Small intestine (tissue), 7 donors: ENCODE data around the gene DLX3. TPM values are rescaled to one million over a fixed set of nuclear protein-coding genes. Genes with fewer than 3 reads are reported as not detected.

Experiments used
- DNase-seq, 2 donors: peaks; one replicate each; pipeline versions ENCODE4 v3.0.0 to v3.0.0-alpha.2; 2013
- FAIRE-seq: peaks from 2 replicates; lab custom pipeline; 2012; peaks lifted over from hg19 to GRCh38; lab: Jason Lieb, UNC
- H3K27ac ChIP-seq, 3 donors: one replicate each; pipeline ENCODE4 v1.5.1; 2013; ENCODE audit warnings: low read length in 2 of 3, mild to moderate bottlenecking in 2 of 3, control low read depth in 1 of 3, inconsistent platforms in 1 of 3, low read depth in 1 of 3, moderate library complexity in 1 of 3
- H3K27me3 ChIP-seq, 3 donors: one replicate each; pipeline ENCODE4 v1.6.1; 2013; ENCODE audit warnings: low read length in 3 of 3, inconsistent platforms in 1 of 3; ENCODE audit not compliant: control insufficient read depth in 3 of 3, insufficient read depth in 3 of 3
- H3K36me3 ChIP-seq, 3 donors: one replicate each; pipeline ENCODE4 v1.6.1; 2013; ENCODE audit warnings: low read length in 3 of 3, inconsistent platforms in 1 of 3, low read depth in 1 of 3, mild to moderate bottlenecking in 1 of 3, moderate library complexity in 1 of 3; ENCODE audit not compliant: control insufficient read depth in 3 of 3, insufficient read depth in 2 of 3
- H3K4me1 ChIP-seq, 3 donors: one replicate each; pipeline ENCODE4 v1.6.1; 2013; ENCODE audit warnings: low read length in 2 of 3, inconsistent platforms in 1 of 3, low read depth in 1 of 3, mild to moderate bottlenecking in 1 of 3, moderate library complexity in 1 of 3; ENCODE audit not compliant: control insufficient read depth in 3 of 3, insufficient read depth in 2 of 3
- H3K4me3 ChIP-seq, 3 donors: one replicate each; pipeline ENCODE4 v1.5.1; 2013; ENCODE audit warnings: low read length in 3 of 3, control low read depth in 1 of 3, inconsistent platforms in 1 of 3, low read depth in 1 of 3, mild to moderate bottlenecking in 1 of 3, moderate library complexity in 1 of 3
- H3K9me3 ChIP-seq, 2 donors: one replicate each; pipeline ENCODE4 v1.6.1; 2013; ENCODE audit warnings: low read depth in 1 of 2, low read length in 1 of 2; ENCODE audit not compliant: control insufficient read depth in 2 of 2, insufficient read depth in 1 of 2
- WGBS, 3 donors: extraction: QIAGEN DNeasy Blood & Tissue Kit; methylation state at CpG; one replicate each; pipeline ENCODE4 v1.1.7; 2013; 5-methylcytosine and 5-hydroxymethylcytosine counted together
- polyA plus RNA-seq, 4 donors: library from polyadenylated mRNA; stranded (reverse) in 3 of 4; unstranded in 1 of 4; fragments of 200-250 nt in 3 of 4; fragments of 120-200 nt in 1 of 4; gene quantifications; one replicate each; pipeline versions ENCODE4 v1.2.1 to v1.2.3, GENCODE V29; 2013
- donor health status: healthy with polysubstance abuse.
- donor health status: control.
- donor health status: control.
- donor health status: Bipolar disorder and iron deficiency.
- donor health status: healthy.

The DLX3 gene
- polyA plus RNA-seq, 4 donors: 0.06 to 1.4 TPM; not detected in 2

DNA sequence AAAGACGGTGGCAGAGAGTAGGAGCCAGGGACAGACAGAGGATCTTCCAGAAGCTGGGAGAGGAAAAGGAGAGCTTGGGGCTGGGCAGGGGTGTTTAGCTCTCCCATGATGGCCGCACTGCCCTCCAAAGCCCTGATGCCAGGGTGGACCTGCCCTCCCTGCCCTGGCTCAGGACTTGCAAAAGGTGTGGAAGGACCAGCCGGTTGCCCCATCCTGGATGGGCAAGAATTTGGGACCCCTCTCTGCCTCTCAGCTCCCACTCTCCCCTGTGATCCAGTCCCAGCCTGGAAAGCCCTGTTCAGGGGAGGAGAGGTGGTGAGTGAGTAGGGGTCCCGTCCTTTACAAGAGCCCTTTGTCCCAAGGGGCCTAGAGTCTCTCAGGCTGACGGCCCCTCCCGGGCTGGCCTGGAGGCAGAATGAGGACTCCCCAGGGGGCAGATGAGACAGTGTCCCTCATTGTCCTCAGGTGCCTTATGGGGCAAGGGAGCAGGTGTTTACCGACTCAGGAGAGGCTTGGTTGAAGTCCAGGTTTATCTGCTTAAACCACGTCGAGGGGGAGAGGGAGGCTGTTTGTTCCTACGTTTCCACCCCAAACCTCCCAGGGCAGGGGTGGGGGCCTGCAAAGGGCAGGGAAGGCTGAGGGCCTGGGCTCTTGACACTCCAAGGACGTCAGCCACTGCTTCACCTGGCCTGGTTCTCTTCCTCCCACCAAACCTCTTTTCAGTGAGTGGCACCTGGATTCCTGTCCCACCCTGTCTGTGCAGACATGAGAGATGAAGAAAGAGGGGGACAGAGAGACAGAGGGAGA lies 41.6 kb upstream of the DLX3 start:
- peaks cover 0 to 27% (median 0%) of the 10 kb centered on the region in 3 donors for H3K4me1 ChIP-seq
- H3K27ac ChIP-seq: peak overlapping the region in 1 of 3 donors; percentile 1
- FAIRE-seq: no peak
- DNase-seq: peak in 1 of 2 donors; percentile 63
- H3K27me3 ChIP-seq: no peaks in the 10 kb centered on the region
- H3K4me3 ChIP-seq: no peak overlapping the region
- WGBS, 3 donors: 32 to 58% (median 34%) methylated on average over 11 of the region's 11 CpGs
- no peaks in the 10 kb centered on the region for H3K9me3 ChIP-seq
- no peaks in the 10 kb centered on the region for H3K36me3 ChIP-seq

DNA sequence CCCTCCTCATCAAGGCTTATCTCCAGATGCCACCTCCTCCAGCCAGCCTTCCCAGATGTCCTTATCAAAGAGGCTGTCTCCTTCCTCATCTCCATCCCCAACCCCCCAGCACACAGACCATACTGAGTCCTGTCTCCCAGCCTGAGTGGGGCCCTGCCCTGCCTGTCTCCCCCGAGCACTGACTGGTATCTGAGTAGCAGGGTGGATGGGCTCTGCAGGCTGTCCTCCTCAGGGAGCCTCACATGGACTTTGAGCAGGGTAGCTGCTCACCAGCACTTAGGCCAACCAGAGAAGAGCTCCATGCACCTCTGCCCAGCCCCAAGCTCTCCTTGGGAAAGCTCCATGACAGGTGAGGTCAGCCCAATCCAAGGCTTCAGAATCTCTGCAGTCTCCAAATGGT lies 40.9 kb upstream of the DLX3 start:
- FAIRE-seq (no peak), DNase-seq (peak in 1 of 2 donors; percentile 58)
- Histone ChIP-seq H3K4me3 (no peak overlapping the region), H3K9me3 (no peaks in the 10 kb centered on the region), H3K27ac (no peak overlapping the region), H3K27me3 (no peaks in the 10 kb centered on the region), H3K36me3 (no peaks in the 10 kb centered on the region), H3K4me1 (peaks cover 0 to 27% (median 0%) of the 10 kb centered on the region in 3 donors)
- 47 to 66% (median 50%) methylated on average over 1 of the region's 1 CpG for WGBS, 3 donors

DNA sequence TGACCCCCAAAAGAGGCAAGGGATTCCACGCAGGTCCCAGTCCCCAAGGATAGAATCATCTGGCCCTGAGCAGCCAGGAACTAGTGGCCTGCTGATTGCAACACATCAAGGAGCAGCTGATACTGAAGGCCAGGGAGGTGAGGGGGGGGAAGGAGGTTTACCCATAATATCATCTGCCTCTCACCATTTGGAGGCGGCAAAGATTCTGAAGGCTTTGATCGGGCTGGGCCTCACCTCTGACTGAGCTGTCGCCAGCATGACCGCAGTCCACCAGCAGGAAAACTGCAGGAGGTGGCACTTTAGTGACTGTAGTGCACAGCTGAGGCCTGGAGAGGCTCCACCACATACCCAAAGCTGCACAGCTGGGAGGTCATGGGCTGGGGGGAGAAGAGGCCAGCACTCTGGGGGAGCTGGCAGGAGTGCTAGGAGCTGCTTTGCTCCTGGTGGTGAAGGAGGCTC lies 40.4 kb upstream of the DLX3 start:
- H3K4me1 ChIP-seq: peaks cover 0 to 27% (median 0%) of the 10 kb centered on the region in 3 donors
- 45 to 79% (median 66%) methylated on average over 5 of the region's 5 CpGs for WGBS, 3 donors
- DNase-seq (no peak), FAIRE-seq (no peak)
- H3K9me3 ChIP-seq: no peaks in the 10 kb centered on the region
- H3K27ac ChIP-seq: no peak overlapping the region
- H3K36me3 ChIP-seq: no peaks in the 10 kb centered on the region
- H3K27me3 ChIP-seq: no peaks in the 10 kb centered on the region
- H3K4me3 ChIP-seq: no peak overlapping the region

DNA sequence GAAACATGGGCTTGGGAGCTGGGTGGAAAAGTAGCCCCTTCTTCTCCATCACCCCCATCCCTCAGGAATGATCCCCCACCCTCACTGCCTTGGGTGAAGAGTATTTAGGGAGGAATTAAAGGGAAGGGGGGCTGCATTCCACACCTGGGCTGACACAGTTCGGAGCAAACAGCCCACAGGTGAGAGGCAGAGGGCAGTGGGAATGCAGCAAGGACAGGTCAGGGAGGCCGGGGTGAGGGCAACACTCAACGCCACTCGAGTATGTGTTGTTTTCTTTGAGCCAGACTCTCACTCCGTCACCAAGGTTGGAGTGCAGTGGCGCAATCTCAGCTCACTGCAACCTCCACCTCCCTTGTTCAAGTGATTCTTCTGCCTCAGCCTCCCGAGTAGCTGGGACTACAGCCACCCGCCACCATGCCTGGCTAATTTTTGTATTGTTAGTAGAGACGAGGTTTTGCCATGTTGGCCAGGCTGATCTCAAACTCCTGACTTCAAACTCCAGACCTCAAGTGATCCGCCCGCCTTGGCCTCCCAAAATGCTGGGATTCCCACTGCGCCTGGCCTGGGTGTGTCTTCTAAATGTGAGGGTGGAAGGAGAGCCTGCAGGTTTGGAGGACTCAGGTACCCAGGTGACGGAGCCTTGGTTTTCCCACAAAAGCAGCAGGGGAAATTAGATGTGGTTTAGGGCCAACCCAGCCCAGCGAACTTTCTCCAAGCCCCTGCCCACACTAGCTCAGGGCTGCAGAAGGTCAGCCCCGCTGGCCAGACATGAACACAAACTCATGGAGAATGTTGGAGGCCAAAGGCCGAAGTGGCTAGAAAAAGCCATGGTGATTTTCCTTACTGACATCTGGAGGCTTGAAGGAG lies 39.7 kb upstream of the DLX3 start:
- peaks cover 0 to 27% (median 0%) of the 10 kb centered on the region in 3 donors for H3K4me1 ChIP-seq
- H3K27me3 ChIP-seq: no peaks in the 10 kb centered on the region
- DNase-seq (no peak), FAIRE-seq (no peak)
- H3K4me3 ChIP-seq: no peak overlapping the region
- no peak overlapping the region for H3K27ac ChIP-seq
- no peaks in the 10 kb centered on the region for H3K9me3 ChIP-seq
- 81 to 87% (median 83%) methylated on average over 16 of the region's 16 CpGs for WGBS, 3 donors
- no peaks in the 10 kb centered on the region for H3K36me3 ChIP-seq

DNA sequence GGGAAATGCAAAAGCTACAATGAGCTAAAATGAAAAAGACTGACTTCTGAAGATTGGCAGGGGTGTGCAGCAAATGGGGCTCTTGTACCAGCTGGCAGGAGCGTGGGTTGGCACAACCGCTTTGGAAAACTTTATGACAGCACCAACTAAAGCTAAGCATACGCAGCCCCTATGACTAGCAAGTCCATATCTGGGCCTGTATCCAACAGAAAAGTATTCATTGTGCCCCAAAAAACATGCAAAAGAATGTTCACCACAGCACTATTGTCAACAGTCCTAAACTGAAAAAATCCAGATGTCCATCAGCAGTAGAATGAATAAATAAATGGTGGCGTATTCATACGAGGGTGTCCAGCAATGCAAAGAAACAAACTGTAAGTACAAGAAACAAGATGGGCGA lies 38.3 kb upstream of the DLX3 start:
- Histone ChIP-seq H3K27ac (no peak overlapping the region), H3K9me3 (no peaks in the 10 kb centered on the region), H3K4me1 (peaks cover 0 to 27% (median 0%) of the 10 kb centered on the region in 3 donors), H3K36me3 (no peaks in the 10 kb centered on the region), H3K27me3 (peaks cover 0 to 6% (median 0%) of the 10 kb centered on the region in 3 donors), H3K4me3 (no peak overlapping the region)
- DNase-seq: no peak
- FAIRE-seq: no peak
- 65 to 86% (median 84%) methylated on average over 6 of the region's 6 CpGs for whole genome bisulfite sequencing, 3 donors

DNA sequence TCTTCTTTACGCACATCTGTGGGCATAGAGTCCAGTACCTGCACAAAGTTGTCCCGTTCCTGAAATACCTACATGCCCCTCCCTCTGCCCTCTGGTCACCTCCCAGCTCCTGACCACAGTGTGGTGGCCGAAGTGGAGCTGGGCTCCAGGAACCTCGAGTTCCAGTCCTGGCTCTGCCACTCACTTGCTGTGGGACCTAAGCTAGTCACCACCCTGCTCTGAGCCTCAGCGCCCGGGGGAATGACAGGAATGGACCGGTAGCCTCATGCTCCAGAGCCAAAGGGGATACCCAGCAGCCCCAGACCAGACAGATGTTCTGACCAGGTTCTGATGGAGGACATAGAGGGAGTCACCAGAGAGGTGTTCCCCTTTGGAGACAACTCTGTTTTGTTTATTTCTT lies 34.2 kb upstream of the DLX3 start:
- peaks cover 0 to 16% (median 0%) of the 10 kb centered on the region in 3 donors for H3K27me3 ChIP-seq
- FAIRE-seq (no peak), DNase-seq (no peak)
- H3K27ac ChIP-seq: no peak overlapping the region
- H3K36me3 ChIP-seq: no peaks in the 10 kb centered on the region
- H3K4me1 ChIP-seq: peaks cover 0 to 5% (median 0%) of the 10 kb centered on the region in 3 donors
- H3K9me3 ChIP-seq: no peaks in the 10 kb centered on the region
- no peak overlapping the region for H3K4me3 ChIP-seq
- 76 to 86% (median 85%) methylated on average over 7 of the region's 7 CpGs for WGBS, 3 donors

DNA sequence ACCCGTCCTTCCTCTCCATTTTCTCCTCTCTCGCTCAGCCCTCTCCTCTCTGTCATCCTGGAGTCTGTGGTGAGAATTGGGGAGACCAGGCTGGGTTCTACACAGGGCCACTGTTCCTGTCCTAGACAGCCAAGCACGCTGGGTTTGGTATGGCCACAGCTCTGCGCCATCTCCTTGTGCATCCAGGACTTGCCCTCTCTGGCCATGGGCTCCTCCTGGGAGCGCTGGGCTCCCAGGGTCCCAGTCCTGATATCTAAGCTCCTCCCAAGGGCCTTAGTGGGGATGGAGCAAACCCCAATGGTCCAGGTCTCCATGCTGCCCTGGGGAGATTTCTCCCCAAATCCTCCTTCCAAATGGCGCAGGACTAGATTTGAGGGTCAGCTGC lies 33.7 kb upstream of the DLX3 start:
- Histone ChIP-seq H3K4me3 (no peak overlapping the region), H3K4me1 (peaks cover 0 to 5% (median 0%) of the 10 kb centered on the region in 3 donors), H3K27ac (no peak overlapping the region), H3K9me3 (no peaks in the 10 kb centered on the region), H3K27me3 (peaks cover 0 to 16% (median 0%) of the 10 kb centered on the region in 3 donors), H3K36me3 (no peaks in the 10 kb centered on the region)
- WGBS, 3 donors: 83 to 85% (median 84%) methylated on average over 6 of the region's 6 CpGs
- FAIRE-seq (no peak), DNase-seq (no peak)
